ENCODE data around the gene LRMDA. TPM values are rescaled to one million over a fixed set of nuclear protein-coding genes. Genes with fewer than 3 reads are reported as not detected.

Gene LRMDA
- total and polyA plus RNA-seq, 2 of the 8 experiments (the other 6 are each of a cell fraction or from before 2014, with no cell fraction given): 0.86 to 2.8 TPM

DNA sequence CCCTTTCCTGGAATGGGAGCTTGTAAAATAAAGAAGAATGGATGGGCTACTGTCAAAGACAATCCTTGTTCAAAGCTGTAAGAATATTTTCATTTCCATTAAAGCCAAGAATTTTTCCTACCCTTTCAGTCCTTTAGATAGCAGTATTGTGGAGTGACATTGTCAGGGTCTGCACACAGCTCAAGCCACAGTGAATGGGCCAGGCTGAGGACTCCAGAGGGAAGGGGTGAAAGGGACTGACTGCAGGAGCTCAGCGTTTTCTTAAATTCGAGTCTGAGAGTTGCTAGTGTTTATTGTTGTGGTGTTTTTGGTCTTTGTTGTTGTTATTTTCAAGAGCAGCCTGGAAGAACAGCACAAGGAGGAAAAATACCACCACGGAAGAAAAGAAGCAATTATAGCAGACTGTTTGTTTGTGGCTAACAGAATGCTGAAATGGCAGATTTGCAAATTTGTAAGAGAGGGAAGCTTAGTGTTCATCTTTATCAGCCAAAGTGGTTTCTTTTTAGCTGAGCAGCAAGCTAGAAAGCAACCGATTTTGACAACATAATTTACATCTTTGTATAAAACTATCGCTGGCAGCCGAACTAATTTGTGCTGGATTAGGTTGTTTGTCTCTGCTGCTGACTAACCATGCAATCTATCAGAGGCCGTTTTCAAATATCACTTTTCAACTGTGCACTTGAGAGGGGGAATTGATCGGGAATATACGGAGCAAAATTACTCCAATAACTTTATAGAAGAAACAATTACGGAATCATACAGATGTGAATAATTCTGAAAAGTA is 192.1 kb downstream of the LRMDA start (continued):
- TF ChIP-seq JUND (IDR thresholded peaks at IDR 0.05; ENCODE audit: low read length) (no peak), ASH2L (IDR thresholded peaks at IDR 0.05; ENCODE audit: low read length) (no peak), PHF8 (conservative IDR thresholded peaks at IDR 0.05; ENCODE audit: low read depth, low read length) (no peak), POLR2AphosphoS5 (IDR thresholded peaks at IDR 0.05; ENCODE audit: low read depth, low read length) (no peak)
